Endodermal cell (in vitro differentiated cells): ENCODE measurements around the gene ATP5MC2. TPM values are rescaled to one million over a fixed set of nuclear protein-coding genes. Genes with fewer than 3 reads are reported as not detected.

Experiments
- DNase-seq: peaks from one replicate; pipeline ENCODE4 v3.0.0-alpha.2; 2017
- H3K27ac ChIP-seq: 2 replicates; pipeline ENCODE4 v1.5.1; 2013; ENCODE audit warnings: mild to moderate bottlenecking, low read depth, low read length, moderate library complexity
- H3K27me3 ChIP-seq: 2 replicates; pipeline ENCODE4 v1.6.1; 2013; ENCODE audit warnings: mild to moderate bottlenecking, low read length, moderate library complexity; ENCODE audit not compliant: insufficient read depth, control insufficient read depth, poor library complexity, severe bottlenecking
- H3K36me3 ChIP-seq: 2 replicates; pipeline ENCODE4 v1.7.0; 2013; ENCODE audit warnings: mild to moderate bottlenecking, low read length, moderate library complexity; ENCODE audit not compliant: control insufficient read depth, insufficient read depth
- H3K4me1 ChIP-seq: one replicate; pipeline ENCODE4 v1.7.0; 2013; ENCODE audit warnings: low read length; ENCODE audit not compliant: control insufficient read depth, insufficient read depth
- H3K4me3 ChIP-seq: 2 replicates; pipeline ENCODE4 v1.5.1; 2013; ENCODE audit warnings: mild to moderate bottlenecking, low read length, moderate library complexity
- H3K9ac ChIP-seq: 2 replicates; pipeline ENCODE4 v1.6.1; 2013; ENCODE audit warnings: mild to moderate bottlenecking, low read length, moderate library complexity; ENCODE audit not compliant: poor library complexity, severe bottlenecking; ENCODE audit errors: extremely low read depth
- H3K9me3 ChIP-seq: 2 replicates; pipeline ENCODE4 v1.6.1; 2013; ENCODE audit warnings: mild to moderate bottlenecking, low read length, moderate library complexity; ENCODE audit not compliant: control insufficient read depth
- H3K27ac Mint-ChIP-seq: 2 replicates; pipeline ENCODE4 v1.8.0; 2020; ENCODE audit warnings: mixed read lengths
- H3K27me3 Mint-ChIP-seq: 2 replicates; pipeline ENCODE4 v1.8.0; 2021; ENCODE audit warnings: mild to moderate bottlenecking, mixed read lengths; ENCODE audit not compliant: insufficient read depth
- H3K36me3 Mint-ChIP-seq: 2 replicates; pipeline ENCODE4 v1.8.0; 2020; ENCODE audit warnings: low read depth, mixed read lengths
- H3K4me1 Mint-ChIP-seq: 2 replicates; pipeline ENCODE4 v1.8.0; 2020; ENCODE audit warnings: mixed read lengths
- H3K4me3 Mint-ChIP-seq: 2 replicates; pipeline ENCODE4 v1.8.0; 2020; ENCODE audit warnings: mild to moderate bottlenecking, moderate library complexity, mixed read lengths
- H3K9me3 Mint-ChIP-seq: 2 replicates; pipeline ENCODE4 v1.8.0; 2020; ENCODE audit warnings: mild to moderate bottlenecking, mixed read lengths
- WGBS, 2 experiments: methylation state at CpG; one replicate each; pipeline versions ENCODE4 v1.1.5 to v1.1.7; 2013; ENCODE audit warnings: missing lambda C conversion rate in 2 of 2, mixed read lengths in 1 of 2; ENCODE audit not compliant: insufficient coverage in 1 of 2, insufficient read length in 1 of 2; 5-methylcytosine and 5-hydroxymethylcytosine counted together
- total RNA-seq, 2 donors: library from RNA; stranded (reverse); fragmentation: NEBNext Ultra II Directional in 1 of 2; extraction: Animal tissue kit (Norgen Biotek cat#: 25700) in 1 of 2; gene quantifications; 2 replicates in 1 of 2; 3 replicates in 1 of 2; pipeline ENCODE4 v1.2.1, GENCODE V29; 2021
- TF ChIP-seq, protein P1 (sequence below): fragments of 200-600 bp; sonication (generic); conservative IDR thresholded peaks from 2 replicates; pipeline ENCODE4 v1.5.0; 2021; ENCODE audit warnings: antibody characterized with exemption, mild to moderate bottlenecking

The ATP5MC2 gene
- total RNA-seq, 2 donors from 2014 or later, result 299 to 307 TPM

GRCh38 chr12:53695152-53696145 lies 19.6 kb upstream of the ATP5MC2 start:
- Histone ChIP-seq H3K9ac (no peak overlapping the region), H3K36me3 (no peaks in the 10 kb centered on the region), H3K27me3 (peaks cover 70% of the 10 kb centered on the region), H3K27ac (no peak overlapping the region), H3K4me3 (peak overlapping the region; percentile 71), H3K9me3 (no peaks in the 10 kb centered on the region), H3K4me1 (no peaks in the 10 kb centered on the region)
- TF ChIP-seq, protein P1, sequence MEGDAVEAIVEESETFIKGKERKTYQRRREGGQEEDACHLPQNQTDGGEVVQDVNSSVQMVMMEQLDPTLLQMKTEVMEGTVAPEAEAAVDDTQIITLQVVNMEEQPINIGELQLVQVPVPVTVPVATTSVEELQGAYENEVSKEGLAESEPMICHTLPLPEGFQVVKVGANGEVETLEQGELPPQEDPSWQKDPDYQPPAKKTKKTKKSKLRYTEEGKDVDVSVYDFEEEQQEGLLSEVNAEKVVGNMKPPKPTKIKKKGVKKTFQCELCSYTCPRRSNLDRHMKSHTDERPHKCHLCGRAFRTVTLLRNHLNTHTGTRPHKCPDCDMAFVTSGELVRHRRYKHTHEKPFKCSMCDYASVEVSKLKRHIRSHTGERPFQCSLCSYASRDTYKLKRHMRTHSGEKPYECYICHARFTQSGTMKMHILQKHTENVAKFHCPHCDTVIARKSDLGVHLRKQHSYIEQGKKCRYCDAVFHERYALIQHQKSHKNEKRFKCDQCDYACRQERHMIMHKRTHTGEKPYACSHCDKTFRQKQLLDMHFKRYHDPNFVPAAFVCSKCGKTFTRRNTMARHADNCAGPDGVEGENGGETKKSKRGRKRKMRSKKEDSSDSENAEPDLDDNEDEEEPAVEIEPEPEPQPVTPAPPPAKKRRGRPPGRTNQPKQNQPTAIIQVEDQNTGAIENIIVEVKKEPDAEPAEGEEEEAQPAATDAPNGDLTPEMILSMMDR, result peak; percentile 62
- Mint-ChIP-seq H3K4me1 (peaks cover 13% of the 10 kb centered on the region), H3K9me3 (no peaks in the 10 kb centered on the region), H3K36me3 (no peaks in the 10 kb centered on the region), H3K27me3 (peaks cover 74% of the 10 kb centered on the region), H3K4me3 (peak overlapping the region; percentile 54), H3K27ac (no peak overlapping the region)
- 7 to 12% methylated on average over 29 to 57 of the region's 57 CpGs for WGBS, 2 experiments
- DNase-seq, result peak; percentile 91

- Mint-ChIP-seq H3K27ac (no peak overlapping the region), H3K4me1 (peaks cover 13% of the 10 kb centered on the region), H3K36me3 (no peaks in the 10 kb centered on the region), H3K9me3 (no peaks in the 10 kb centered on the region), H3K4me3 (peak overlapping the region; percentile 54), H3K27me3 (peaks cover 74% of the 10 kb centered on the region)
- peak; percentile 83 for DNase-seq
- TF ChIP-seq, protein P1, result no peak
- H3K9me3 ChIP-seq, result no peaks in the 10 kb centered on the region
- peak overlapping the region; percentile 69 for H3K4me3 ChIP-seq
- H3K27me3 ChIP-seq, result peaks cover 63% of the 10 kb centered on the region
- no peaks in the 10 kb centered on the region for H3K36me3 ChIP-seq
- H3K4me1 ChIP-seq, result no peaks in the 10 kb centered on the region
- H3K9ac ChIP-seq, result no peak overlapping the region
- WGBS, 2 experiments, result 23 to 24% methylated on average over 15 to 16 of the region's 16 CpGs
- H3K27ac ChIP-seq, result no peak overlapping the region
Measured at GRCh38 chr12:53694756-53695151, 18.9 kb upstream of the ATP5MC2 start.

DNA sequence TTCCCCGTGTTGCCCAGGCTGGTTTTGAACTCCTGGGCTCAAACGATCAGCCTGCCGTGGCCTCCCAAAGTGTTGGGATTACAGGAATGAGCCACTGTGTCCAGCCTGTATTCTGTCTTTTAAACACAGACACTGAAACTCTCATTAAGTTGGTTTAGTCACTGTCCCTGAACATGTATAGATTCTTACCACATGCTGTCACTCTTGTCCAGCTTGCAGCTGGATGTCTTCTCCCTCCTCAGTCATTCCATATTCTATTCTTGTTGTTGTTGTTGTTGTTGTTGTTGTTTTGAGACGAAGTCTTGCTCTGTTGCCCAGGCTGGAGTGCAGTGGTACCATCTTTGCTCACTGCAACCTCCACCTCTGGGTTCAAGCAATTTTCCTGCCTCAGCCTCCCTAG lies 12.3 kb upstream of the ATP5MC2 start:
- Mint-ChIP-seq H3K9me3 (no peaks in the 10 kb centered on the region), H3K36me3 (no peaks in the 10 kb centered on the region), H3K27ac (no peak overlapping the region), H3K27me3 (peaks cover 27% of the 10 kb centered on the region), H3K4me1 (no peaks in the 10 kb centered on the region), H3K4me3 (no peak overlapping the region)
- TF ChIP-seq, protein P1, result no peak
- no peak for DNase-seq
- H3K4me3 ChIP-seq, result no peak overlapping the region
- H3K9ac ChIP-seq, result no peak overlapping the region
- no peak overlapping the region for H3K27ac ChIP-seq
- no peaks in the 10 kb centered on the region for H3K4me1 ChIP-seq
- H3K36me3 ChIP-seq, result no peaks in the 10 kb centered on the region
- no peaks in the 10 kb centered on the region for H3K27me3 ChIP-seq
- WGBS, 2 experiments, result 88 to 90% methylated on average over 3 to 4 of the region's 4 CpGs
- no peaks in the 10 kb centered on the region for H3K9me3 ChIP-seq
